Adrenal gland (tissue), 12 donors: Measurements from ENCODE around the gene ZNF438. TPM values are rescaled to one million over a fixed set of nuclear protein-coding genes. Genes with fewer than 3 reads are reported as not detected.

ENCODE experiments used
- DNase-seq, 7 donors: peaks; one replicate each; pipeline ENCODE4 v3.0.0-alpha.2; 2019 to 2020
- H3K27ac ChIP-seq, 5 donors: fragments of 200-600 bp; sonication (generic) in 4 of 5; 1 replicate in 3 of 5; 2 replicates in 2 of 5; pipeline versions ENCODE4 v1.5.1 to v1.8.0; 2016 to 2020; ENCODE audit warnings: mild to moderate bottlenecking in 1 of 5
- H3K27me3 ChIP-seq: fragments of 200-600 bp; 2 replicates; pipeline ENCODE4 v1.8.0; 2021
- H3K36me3 ChIP-seq, 2 donors: fragments of 200-600 bp; replicated peaks in 1 of 2; 1 replicate in 1 of 2; 2 replicates in 1 of 2; pipeline versions ENCODE4 v1.5.1 to v1.8.0; 2018 to 2022
- H3K4me1 ChIP-seq, 2 donors: fragments of 200-600 bp; replicated peaks in 1 of 2; 1 replicate in 1 of 2; 2 replicates in 1 of 2; pipeline versions ENCODE4 v1.5.1 to v1.8.0; 2018 to 2021
- H3K4me3 ChIP-seq, 4 donors: fragments of 200-600 bp; sonication (generic) in 3 of 4; one replicate each; pipeline ENCODE4 v1.5.1; 2016 to 2018
- H3K9me3 ChIP-seq, 3 donors: fragments of 200-600 bp; sonication (generic) in 1 of 3; replicated peaks in 1 of 3; 1 replicate in 2 of 3; 2 replicates in 1 of 3; pipeline versions ENCODE4 v1.5.1 to v1.8.0; 2016 to 2021
- POLR2A ChIP-seq, 2 donors: fragments of 450-650 bp; IDR thresholded peaks; one replicate each; pipeline ENCODE4 v1.6.1; 2017; ENCODE audit warnings: antibody characterized with exemption in 2 of 2, mild to moderate bottlenecking in 2 of 2, moderate library complexity in 1 of 2
- WGBS, 4 donors: extraction: QIAGEN DNeasy Blood & Tissue Kit in 2 of 4; methylation state at CpG; one replicate each; pipeline versions ENCODE4 v1.1.5 to v1.1.7; 2013 to 2017; 5-methylcytosine and 5-hydroxymethylcytosine counted together
- intact Hi-C, 2 donors: fragments of 100-400 bp; cut with DNase I; formaldehyde crosslinking; loops; one replicate each; pipeline versions ENCODE4 v1.14.1 to v1.15.0; 2022 to 2023
- polyA plus RNA-seq, 3 donors: library from polyadenylated mRNA; stranded (reverse); fragments of 200-250 nt in 2 of 3; fragments of 350-450 nt in 1 of 3; fragmentation: Illumina TruSeq in 1 of 3; extraction: RNeasy Lipid Tissue Mini Kit (QIAGEN cat#74804) in 1 of 3; gene quantifications; one replicate each; pipeline ENCODE4 v1.2.3, GENCODE V29; 2013 to 2014
- total RNA-seq, 9 donors: library from RNA; depleted of rRNA in 4 of 9; stranded (reverse); fragments of >200 nt in 4 of 9; fragments of 120-200 nt in 1 of 9; fragmentation: NEBNext Ultra II Directional in 1 of 9; extraction: Animal tissue kit (Norgen Biotek cat#: 25700) in 1 of 9; gene quantifications; one replicate each; pipeline versions ENCODE4 v1.1.0 to v1.2.4, GENCODE V29; 2013 to 2023
- TF ChIP-seq, protein P1 (sequence below), 6 experiments: fragments of 450-650 bp in 4 of 6; fragments of 200-600 bp in 2 of 6; sonication (generic) in 1 of 6; IDR thresholded peaks; 1 replicate in 5 of 6; 2 replicates in 1 of 6; pipeline versions ENCODE4 v1.5.1 to v1.8.0; 2016 to 2021; ENCODE audit warnings: antibody characterized with exemption in 6 of 6, mild to moderate bottlenecking in 2 of 6, moderate library complexity in 1 of 6
- donor health status: healthy with polysubstance abuse.
- donor health status: Bipolar disorder and iron deficiency.
- donor health status: DM: yes; HTN: yes; CAD: no.
- donor health status: DM: no; HTN: no; CAD: no.
- donor health status: DM: no; HTN: no; CAD: no.
- donor health status: DM: yes; HTN: yes; CAD: no.

The ZNF438 gene
- total and polyA plus RNA-seq, 12 donors, result 3.4 to 15.5 (median 5.7) TPM

DNA sequence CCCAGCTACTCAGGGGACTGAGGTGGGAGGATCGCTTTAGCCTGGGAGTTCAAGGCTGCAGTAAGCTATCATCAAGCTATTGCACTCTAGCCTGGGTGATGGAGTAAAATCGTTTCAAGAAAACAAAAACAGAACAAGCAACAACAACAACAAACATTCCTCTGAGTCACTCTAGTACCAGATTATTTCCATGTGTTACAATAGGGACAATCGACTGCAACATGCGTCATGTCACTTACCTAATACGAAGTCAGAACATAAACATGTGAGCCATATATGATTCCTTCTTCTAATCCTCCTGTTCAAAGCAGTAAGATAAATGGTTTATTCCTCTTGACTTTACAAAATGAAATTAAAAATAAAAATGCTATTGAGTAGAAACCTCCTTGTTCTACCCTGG is 57.3 kb downstream of the ZNF438 start:
- WGBS, 4 donors, result 82 to 91% (median 87%) methylated on average over 5 of the region's 5 CpGs
- Histone ChIP-seq H3K4me3 (no peak overlapping the region), H3K27ac (no peak overlapping the region), H3K36me3 (no peaks in the 10 kb centered on the region), H3K4me1 (no peaks in the 10 kb centered on the region), H3K9me3 (no peaks in the 10 kb centered on the region), H3K27me3 (no peaks in the 10 kb centered on the region)
- no peak for DNase-seq
- intact Hi-C loops, result no loop called here
- TF ChIP-seq, protein P1, sequence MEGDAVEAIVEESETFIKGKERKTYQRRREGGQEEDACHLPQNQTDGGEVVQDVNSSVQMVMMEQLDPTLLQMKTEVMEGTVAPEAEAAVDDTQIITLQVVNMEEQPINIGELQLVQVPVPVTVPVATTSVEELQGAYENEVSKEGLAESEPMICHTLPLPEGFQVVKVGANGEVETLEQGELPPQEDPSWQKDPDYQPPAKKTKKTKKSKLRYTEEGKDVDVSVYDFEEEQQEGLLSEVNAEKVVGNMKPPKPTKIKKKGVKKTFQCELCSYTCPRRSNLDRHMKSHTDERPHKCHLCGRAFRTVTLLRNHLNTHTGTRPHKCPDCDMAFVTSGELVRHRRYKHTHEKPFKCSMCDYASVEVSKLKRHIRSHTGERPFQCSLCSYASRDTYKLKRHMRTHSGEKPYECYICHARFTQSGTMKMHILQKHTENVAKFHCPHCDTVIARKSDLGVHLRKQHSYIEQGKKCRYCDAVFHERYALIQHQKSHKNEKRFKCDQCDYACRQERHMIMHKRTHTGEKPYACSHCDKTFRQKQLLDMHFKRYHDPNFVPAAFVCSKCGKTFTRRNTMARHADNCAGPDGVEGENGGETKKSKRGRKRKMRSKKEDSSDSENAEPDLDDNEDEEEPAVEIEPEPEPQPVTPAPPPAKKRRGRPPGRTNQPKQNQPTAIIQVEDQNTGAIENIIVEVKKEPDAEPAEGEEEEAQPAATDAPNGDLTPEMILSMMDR (IDR thresholded peaks at IDR 0.05), result no peak
- TF ChIP-seq POLR2A (IDR thresholded peaks at IDR 0.05), result no peak

DNA sequence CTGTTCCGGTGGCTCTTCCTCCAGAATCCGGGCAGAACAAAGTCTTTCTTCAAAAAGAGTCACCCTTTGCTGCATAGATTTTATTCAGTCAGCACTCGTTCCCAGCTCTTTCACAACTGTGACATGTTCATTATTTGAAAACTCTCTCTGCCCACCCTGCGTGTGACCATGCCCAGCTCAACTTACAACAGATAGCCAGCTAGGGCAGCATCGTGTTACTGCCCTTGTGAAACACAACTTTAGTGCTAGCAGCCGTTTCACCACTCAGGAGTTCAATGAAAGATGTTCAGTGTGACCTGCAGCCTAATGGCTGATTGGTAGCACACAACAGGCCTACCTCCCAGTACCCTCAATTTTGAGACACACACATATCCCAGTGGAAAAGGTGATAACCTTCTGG is 57.9 kb downstream of the ZNF438 start:
- H3K27me3 ChIP-seq, result no peaks in the 10 kb centered on the region
- no peaks in the 10 kb centered on the region for H3K36me3 ChIP-seq
- DNase-seq, result no peak
- intact Hi-C loops, result no loop called here
- 68 to 84% (median 80%) methylated on average over 6 of the region's 6 CpGs for WGBS, 4 donors
- H3K9me3 ChIP-seq, result no peaks in the 10 kb centered on the region
- no peak for TF ChIP-seq POLR2A (IDR thresholded peaks at IDR 0.05)
- TF ChIP-seq, protein P1 (IDR thresholded peaks at IDR 0.05), result no peak
- no peak overlapping the region for H3K4me3 ChIP-seq
- H3K27ac ChIP-seq, result no peak overlapping the region
- H3K4me1 ChIP-seq, result no peaks in the 10 kb centered on the region

DNA sequence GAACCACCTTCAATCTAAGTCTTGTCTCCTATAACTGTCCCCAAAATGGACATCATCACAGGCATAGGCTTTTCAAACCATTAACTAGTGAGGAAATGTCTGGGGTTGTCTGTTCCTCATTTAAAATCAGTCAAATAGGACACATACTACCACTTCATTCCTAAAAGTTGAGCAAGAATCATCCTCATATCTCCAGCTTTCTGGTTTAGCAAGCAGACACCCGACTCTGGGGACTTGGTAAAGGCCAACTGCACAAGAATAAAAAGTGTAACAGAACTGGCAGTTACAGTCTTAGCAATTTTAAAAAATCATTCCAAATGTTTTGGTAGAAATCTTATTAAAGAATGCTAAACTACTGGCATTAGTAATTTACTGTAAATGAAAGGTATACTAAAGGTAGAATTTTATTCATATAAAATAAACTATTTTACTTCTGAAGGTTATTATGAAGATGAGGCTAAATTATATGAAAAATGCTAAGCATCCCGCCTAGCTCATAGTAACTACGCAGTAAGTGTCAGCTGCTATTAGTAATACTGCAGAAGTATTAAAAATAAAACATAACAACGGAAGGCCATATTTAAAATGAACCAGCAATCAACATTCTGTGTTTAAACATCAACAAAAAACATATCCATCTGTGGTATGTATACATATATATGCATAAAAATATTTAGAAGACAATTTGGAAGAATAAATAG is 60.8 kb downstream of the ZNF438 start:
- Histone ChIP-seq H3K4me3 (no peak overlapping the region), H3K9me3 (no peaks in the 10 kb centered on the region), H3K27ac (no peak overlapping the region), H3K4me1 (no peaks in the 10 kb centered on the region), H3K27me3 (no peaks in the 10 kb centered on the region), H3K36me3 (no peaks in the 10 kb centered on the region)
- DNase-seq, result no peak
- 84 to 94% (median 90%) methylated on average over 4 of the region's 4 CpGs for WGBS, 4 donors
- intact Hi-C loops, result no loop called here
- TF ChIP-seq POLR2A (IDR thresholded peaks at IDR 0.05), result no peak
- TF ChIP-seq, protein P1 (IDR thresholded peaks at IDR 0.05), result no peak

DNA sequence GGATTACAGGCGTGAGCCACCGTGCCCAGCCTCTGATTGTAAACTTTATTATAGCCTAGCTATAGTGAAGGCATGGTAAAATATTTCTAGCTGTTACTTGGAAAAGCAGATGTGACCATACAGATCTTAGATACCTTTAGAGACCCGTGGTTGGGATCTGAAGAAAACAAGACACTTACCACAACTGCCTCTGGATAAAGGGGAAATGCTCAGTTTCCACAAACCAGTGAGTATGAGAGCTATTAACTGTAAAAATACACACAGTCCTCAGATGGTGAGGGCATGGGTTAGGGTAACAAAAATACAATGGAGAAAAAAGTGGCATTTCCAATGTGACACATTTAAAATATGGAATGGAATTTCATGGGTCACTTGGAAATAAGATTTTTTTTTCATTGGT is 63.0 kb downstream of the ZNF438 start:
- no peaks in the 10 kb centered on the region for H3K4me1 ChIP-seq
- H3K27me3 ChIP-seq, result no peaks in the 10 kb centered on the region
- H3K9me3 ChIP-seq, result no peaks in the 10 kb centered on the region
- WGBS, 4 donors, result 87 to 93% (median 89%) methylated on average over 3 of the region's 3 CpGs
- TF ChIP-seq, protein P1 (IDR thresholded peaks at IDR 0.05), result no peak
- no peak for TF ChIP-seq POLR2A (IDR thresholded peaks at IDR 0.05)
- H3K4me3 ChIP-seq, result no peak overlapping the region
- no peak for DNase-seq
- intact Hi-C loops, result no loop called here
- H3K36me3 ChIP-seq, result no peaks in the 10 kb centered on the region
- H3K27ac ChIP-seq, result no peak overlapping the region
